Stimulated activated CD8-positive, alpha-beta memory T cell treated with anti-CD3 and anti-CD28 coated beads, Interleukin-15, amount 100 ng/mL, for 1 hour (primary cell): ENCODE results near the gene ANK3.

Source experiments
- DNase-seq: peaks from one replicate; pipeline ENCODE4 v3.0.0-alpha.2; 2020; ENCODE audit warnings: low read depth

The ANK3 gene

DNA sequence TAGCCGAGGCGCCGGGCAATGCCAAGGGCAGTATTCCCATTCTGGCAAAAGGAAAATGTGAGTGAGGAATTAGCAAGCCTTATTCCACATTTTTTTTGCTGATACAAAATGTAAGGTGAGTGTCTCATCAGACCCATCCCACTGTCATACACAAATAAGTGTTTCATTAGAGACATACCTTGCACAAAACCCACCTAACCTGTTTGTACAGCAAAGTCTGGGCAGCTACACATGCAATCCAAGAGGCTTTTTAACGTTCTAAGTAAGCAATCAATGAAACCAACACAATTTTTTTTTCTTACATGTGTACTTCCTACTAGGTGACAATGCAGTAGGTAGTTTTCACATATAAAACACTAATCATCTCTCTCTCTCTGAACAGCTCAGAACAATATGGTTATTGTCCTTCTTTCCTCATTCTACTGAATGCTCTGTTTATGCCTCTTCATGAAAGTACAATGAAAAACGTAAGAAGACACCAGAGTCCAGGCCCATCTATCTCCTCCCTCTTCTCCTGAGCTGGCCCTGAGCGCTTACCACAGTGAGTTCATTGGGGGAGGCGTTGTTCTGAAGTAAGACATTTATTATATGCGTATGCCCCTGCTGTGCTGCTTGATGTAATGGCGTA, 217.2 kb downstream of the ANK3 start:
- no peak for DNase-seq

DNA sequence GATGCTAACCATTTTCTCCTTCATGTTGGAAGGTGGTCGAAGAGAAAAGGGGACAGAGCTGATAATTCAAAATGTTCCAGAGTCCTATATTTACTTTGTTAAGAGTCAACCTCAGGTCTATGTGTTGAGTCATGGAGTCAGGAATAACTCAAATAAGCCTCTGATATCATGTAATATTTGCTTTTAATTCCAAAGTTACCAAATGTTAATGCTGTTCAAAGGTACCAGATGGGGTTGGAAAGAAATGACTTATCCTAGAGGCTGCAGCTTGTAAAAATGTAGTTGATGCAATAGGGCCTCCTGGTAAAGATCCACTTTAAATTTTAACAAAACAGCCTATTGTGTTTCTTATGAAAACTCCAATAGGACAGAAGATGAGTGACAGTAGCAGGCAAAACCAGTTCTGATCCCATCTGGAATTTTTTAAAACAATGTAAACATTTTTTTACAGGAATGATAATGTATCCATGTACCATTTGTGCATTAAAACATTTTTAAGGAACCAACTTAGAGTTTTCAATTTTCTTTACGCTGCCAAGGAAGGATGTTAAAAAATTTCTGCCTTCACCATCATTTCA, 218.2 kb downstream of the ANK3 start:
- DNase-seq = no peak

DNA sequence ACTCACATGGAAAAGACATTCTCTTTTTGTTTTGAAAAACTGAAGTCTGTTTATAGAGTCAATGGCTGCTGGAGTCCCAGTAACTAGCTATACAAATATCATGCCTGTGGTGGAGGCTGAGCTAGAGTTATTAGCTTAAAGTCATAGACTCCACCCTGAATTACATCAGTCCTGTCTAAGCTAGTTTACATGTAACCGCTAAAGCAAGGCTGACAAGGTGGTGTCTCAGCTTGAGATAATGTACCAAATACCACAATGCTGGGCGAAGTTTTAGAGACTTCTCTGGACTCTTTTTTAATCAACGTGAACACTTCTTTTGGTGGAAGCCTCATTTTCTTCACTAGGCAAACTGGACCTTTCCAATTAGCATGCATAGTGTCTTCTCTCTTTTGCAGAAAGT, 219.4 kb downstream of the ANK3 start:
- DNase-seq = no peak

DNA sequence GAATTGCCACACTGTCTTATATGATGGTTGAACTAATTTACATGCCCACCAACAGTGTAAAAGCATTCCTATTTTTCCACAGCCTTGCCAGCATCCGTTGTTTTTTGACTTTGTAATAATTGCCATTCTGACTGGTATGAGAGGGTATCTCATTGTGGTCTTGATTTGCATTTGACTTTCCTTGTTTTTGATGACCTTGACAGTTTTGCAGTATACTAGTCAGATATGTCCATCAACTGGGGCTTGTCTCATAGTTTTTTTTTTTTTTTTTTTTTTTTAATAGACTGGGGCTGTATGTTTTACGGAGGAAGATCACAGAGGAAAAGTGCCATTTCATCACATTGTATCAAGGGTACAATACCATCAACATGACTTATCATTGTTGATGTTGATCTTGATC, 220.6 kb downstream of the ANK3 start:
- DNase-seq = no peak

DNA sequence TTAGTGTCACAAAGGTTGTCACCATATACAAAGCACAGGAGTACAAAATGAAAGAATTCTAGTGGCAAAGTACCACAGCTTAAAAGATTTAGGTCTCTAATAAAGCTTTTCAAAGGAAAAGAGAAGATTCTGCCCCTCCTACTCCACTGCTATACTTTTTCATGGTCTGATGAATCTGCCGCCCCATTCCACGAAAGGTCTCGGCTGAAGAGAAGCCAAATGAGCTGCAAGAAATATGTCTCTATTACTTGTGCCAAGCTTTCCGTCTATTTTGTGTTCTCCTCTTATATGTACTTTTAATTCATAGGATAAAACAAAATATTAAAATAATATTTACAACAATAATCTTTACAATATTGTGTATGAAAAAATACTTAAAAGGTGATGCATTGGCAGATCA, 222.6 kb downstream of the ANK3 start:
- no peak for DNase-seq

DNA sequence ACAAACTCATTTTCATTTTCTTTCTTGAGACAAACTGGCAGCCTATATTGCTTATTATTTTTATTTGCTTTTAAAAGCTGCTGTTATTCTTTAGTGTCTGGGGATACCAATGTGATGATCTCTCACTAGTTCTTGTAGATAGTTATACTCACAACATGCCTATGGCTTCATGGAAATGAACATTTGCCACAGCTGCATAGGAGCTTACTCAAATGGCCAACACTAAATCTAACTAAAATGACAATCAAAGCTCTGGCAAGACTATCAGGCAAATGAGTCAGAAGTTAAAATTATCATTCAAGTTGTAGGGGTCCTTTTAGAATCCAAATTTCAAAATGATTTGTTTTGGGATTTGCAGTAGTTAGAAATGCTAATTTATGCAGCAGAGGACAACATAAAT, 225.9 kb downstream of the ANK3 start:
- no peak for DNase-seq

DNA sequence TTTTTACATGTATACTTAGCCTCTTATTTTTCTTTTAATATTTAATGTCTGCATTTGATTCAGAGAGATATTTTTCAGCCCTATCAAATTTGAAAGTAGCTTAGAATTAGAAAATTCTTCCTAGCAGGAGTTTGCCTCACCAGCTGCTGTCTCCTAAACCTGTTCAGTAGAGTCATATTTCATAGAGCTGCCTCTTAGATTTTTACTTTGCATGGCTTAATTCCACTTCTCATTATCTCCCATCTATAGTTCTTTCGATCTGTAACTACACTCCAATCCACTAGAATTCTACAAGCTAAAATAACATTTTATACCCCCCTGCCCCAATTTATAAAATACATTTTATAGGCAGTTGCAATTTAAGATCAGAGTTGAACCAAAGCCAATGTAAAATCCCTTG, 227.0 kb downstream of the ANK3 start:
- no peak for DNase-seq

DNA sequence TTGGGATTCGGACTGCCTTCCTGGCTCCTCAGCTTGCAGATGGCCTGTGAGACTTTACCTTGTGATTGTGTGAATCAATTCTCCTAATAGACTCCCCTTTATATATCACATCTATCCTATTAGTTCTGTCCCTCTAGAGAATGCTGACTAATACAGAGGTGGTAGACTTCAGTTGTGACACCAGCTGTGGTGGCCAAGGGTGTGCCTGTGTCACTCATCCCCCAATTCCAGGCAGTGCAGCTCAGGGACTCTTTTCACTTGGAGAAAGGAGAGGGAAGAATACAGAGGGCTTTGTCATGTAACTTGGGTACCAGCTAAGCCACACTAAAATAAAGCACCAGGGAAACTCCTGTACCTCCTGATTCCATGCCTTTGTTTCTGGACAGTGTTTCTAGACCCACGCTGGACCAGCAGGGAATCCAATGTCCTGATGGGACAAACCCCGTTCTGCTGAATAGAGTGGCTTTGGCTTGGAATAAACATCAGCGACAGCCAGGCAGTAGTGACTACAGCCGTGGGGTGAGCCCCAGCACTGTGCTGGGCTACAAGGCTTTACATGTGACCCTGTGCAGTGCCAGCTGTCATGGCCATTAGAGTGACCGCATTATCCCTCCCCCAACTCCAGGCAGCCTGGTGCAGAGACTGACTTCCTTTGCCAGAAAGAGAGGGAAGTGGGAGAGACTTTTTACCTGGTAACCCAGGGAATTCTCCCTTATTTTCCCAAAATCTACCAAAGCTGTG, 233.6 kb downstream of the ANK3 start:
- DNase-seq = no peak

DNA sequence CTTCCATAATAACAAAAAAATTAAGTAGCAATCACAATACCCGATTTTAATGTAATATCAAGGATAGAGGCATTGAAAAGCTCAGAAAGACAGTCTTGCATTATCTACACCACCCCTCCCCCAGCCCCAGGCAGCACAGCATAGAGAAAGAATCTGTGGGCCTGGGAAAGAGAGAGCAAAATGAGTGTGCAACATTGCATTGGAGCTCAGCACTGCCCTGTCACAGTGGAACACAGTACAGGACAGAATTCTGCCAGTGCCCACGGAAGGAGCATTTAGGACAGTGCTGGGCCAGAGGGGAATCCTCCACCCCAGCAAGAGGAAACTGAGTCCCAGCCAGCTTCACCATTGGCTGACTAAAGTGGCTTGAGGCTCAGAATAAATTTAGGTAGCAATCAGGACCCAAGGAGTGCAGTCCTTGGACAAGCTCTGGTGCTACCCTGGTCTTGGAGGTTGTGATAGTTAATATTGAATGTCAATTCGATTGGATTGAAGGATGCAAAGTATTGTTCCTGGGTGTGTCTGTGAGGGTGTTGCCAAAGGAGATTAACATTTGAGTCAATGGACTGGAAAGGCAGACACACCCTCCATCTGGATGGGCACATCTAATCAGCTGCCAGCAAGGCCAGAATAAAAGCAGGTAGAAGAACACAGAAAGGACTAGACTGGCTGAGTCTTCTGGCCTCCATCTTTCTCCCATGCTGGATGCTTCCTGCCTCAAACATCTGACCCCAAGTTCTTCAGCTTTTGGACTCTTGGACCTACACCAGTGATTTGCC, 234.4 kb downstream of the ANK3 start:
- DNase-seq = no peak

DNA sequence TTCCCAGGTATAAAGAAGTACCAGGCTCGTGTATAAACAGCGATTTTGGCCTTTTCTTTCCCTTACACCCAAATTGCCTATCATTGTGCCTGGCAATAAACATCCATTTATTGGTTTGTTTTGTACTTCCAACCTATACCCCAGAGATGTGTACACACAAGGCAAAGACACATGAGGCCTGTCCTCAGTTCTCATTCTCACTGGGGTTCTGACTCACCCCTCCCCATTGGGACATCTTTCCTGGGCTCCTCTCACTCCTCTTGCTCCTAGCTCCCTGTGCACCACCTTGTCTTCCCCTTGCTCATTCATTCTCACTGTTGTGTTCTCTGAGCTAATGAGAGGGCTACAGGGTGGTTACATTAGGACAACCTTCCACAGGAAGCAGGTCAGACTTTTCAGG, 240.7 kb downstream of the ANK3 start:
- no peak for DNase-seq

DNA sequence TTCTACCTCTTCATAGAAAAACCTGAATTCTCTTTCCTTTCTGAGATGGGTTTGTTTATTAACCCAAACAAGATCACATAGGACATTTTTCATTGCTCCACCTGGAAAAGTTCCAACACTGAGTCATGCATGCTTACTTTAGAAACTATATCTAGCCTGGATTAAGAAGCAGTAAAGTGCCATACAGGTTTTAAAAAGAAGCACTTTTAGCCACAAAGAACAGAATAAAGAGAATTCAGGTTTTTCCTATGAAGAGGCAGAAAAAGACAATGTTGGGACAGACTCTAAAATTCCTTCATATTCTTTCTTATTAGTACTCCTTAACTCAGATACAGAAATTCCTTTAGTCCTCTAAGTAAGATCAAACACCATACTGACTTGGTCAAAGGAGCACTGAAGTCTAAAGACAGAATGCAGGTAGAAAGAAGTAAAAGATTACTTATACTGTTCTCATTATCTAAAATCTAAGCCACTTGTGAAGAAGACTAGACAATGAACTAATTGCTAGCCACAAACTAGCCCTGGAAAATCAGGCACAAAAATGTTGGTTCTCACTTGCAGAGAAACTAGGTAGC, 241.3 kb downstream of the ANK3 start:
- no peak for DNase-seq

DNA sequence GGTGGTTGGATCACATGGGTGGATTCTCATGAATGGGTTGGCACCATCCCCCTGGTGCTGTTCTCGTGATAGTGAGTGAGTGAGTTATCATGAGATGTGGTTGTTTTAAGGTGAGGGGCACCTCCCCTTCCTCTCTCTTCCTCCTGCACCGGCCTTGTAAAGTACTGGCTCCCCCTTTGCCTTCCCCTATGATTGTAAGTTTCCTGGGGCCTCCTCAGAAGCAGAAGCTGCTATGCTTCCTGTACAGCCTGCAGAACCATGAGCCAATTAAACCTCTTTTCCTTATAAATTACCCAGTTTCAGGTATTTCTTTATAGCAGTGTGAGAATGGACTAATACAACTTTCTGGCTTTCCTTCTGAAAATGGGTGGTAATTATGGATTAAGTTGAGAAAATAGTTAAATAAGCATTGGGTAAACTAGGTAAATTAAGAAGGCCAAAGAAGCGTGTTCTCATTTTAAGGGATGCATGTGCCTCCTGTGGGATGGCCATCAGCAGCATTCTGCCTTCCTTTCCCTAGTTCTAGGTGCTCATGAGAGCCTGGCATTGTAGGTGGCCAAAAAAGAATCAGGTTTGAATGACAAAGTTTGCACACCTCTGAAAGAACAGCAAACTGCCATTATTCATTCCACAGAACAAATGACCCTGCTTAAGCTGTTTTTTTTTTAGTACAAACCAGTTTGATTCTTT, 242.0 kb downstream of the ANK3 start:
- DNase-seq = no peak

DNA sequence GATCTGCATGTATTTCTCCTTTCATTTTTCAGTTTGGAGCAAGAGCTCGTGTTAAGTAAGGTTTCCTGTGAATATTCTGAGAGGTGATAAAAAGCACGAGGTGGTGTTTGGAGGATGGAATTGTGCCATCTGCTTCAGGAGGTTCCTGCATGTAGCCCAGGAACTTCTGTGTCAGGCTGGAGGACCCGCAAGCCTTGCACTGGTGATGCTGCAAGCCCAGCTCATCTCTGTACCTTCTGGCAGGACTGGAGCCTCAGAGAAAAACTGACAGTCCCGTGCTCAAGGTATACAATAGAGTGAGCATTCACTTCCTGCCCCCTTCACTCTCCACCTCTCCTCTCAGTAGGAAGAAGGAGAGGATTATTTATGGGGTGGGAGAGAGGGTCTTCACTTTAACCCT, 242.7 kb downstream of the ANK3 start:
- DNase-seq = no peak

DNA sequence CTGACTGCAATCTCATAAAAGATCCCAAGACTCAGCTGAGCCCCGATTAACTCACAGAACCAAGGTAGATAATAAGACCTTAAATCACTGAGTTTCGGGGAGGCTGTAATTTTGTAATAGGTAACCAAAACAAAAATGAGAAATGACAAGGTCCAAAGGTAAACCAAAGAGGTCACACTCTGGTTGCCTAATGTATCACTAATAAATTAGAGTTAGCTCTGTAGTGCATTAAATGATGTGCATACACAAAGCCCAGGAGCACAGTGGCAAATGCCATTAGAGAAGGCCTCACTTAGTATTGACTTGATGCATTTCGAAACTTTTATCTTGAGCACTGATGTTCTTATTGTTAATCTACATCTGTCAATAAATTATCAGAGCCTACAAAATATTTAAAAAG, 245.6 kb downstream of the ANK3 start:
- DNase-seq = no peak

DNA sequence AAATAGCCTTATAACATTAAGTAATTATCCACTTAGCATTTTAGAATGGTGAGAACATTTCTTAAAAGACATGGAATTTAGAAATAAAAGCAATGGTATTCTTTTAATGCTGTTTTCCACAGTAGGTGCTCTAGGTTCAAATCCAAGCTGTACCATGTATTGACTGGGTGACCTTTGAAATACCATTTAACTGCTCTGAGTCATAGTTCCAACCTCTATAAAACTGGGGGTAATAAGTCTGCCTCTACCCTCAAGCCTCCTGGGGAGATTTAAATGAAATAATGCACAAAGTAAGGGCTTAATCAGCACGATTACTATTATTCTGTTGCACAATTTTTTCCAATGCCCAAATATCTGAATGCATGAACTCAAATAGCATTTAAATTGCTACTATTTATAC, 246.9 kb downstream of the ANK3 start:
- no peak for DNase-seq

DNA sequence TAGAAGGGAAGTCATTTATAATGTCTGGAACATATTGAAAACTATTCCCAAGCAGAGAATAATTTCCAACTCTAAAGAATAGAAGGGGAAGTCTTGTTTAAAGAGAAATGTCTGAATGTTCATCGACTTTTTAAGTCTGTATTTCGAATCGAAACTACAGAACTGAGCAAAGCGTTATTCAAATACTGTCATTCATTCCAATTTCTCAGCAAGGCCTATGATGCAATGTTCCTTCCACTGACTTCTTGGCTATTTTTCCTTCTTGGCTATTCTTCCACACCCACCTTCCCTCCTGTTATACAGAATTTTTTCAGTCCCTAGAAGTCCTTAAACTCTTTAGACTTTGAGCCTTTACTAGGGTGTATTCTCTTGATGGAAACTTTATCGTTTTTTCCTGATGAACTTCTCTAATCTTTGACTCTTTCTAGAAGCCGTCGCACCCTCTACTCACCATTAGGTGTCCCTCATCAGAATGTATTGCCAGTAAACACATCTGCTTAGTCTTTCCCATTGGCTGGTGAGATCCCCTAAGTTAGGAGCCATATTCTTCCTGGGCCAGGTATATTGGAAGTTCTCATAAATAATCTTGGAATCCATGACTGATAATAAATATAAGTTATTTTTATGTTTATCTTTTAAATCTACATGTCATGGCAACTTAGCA, 247.6 kb downstream of the ANK3 start:
- DNase-seq = no peak

DNA sequence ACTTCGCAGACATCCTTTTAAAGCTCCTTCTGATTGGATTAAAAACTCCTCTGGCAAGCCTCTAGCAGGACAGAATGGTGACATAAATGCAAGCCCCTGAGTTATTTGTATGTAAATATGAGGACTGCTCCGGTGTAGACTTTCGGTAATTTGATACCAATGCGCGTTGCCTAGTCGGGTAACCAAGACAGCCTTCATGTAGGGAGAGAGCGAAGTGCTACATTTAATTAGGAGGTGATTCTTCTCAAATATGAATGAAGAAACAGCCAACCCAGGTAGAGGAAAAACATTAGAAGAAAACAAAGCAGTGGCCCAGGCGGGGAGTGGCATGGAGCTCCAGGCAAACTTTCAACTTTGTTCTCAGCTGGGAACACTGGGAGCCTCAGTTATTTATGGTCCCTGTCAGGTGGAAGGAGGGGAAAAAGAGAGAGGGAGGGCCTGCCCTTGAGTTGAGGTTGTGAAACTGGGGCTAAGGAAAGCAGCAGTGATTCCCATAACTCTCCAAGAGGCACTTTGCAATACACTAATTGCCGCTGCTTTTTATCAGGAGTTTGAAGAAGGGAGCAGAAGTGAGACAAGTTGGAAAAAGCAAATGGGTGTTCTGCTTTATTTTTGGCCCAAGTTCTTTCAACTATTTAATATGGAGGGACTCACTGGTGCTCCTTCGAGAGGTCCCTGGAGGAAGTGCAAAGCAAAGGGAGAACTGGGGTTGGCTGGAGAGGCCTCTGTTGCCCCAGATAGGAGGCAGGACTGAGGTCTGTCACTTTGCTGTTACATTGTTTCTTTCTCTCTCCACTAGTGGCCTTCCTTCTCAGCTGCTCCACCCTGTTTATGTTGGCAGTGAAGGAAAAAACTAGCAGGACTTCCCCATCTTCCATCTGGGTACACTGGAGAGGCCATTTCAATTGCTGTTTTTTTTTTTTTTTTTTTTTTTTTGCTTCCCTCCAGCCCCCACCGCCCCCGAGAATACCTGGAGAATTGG, 248.7 kb downstream of the ANK3 start:
- no peak for DNase-seq

DNA sequence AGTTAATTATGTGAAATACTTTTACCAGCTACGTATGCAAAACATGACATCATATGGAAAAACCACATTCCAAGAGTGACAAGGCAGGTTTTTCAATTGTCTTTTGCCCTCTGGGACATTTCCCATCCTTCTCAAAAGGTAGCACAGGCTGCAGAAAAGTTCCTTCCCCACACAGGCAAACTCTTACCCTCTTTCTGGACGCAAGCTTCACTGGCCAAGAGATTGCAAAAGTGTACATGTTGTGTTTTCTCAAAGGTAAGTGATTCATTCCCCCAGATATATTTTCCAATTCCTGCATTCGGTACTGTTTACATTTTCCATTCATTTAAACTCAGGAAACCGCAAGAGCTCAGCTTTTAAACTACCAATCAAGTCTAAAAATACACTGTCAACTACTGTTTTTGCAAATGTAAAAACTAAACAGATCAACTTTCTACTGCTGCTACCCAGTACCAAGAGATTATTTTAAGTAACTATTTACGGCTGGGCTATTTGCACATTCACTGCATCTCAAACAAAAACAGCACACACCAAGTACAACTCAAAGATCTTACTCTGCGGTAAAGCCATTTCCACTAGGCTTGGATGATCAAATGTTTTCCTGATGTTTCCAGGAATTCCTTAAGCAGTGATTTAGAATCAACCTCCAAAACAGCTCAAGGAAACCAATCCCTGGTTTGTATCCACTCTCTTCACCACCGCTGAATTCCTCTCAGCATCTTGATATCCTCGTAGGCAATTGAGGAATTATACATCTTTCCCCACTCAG, 249.7 kb downstream of the ANK3 start:
- DNase-seq = no peak

DNA sequence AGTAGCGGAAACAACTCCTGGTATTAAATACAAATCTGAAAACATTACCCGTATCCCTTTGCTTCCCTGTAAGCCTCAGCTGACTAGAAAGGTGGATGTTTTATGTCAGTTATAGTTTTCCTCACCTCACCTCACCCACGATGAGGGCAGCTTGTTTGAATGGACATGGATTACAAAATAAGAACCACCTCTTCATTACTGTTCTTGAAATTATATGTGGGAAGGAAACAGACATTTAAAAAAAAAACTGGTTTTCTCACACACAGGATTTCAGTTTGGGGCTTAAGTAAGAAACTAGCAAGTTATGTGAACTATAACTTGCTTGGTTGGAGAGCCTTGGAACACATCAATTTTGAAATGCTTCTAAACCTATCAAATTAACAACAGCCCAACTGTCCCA, 250.4 kb downstream of the ANK3 start:
- no peak for DNase-seq
